Common myeloid progenitor, CD34-positive (primary cell): Measurements from ENCODE around the gene TGM2.

Experiments
- CTCF ChIA-PET: fragments of 350-600 bp; sonication (Branson Sonifier 250); formaldehyde crosslinking; loops from one replicate; lab custom pipeline; 2021; ENCODE audit warnings: antibody characterized with exemption; lab: Charles Lee
- POLR2A ChIA-PET: fragments of 350-600 bp; sonication (Branson Sonifier 250); formaldehyde crosslinking; loops from one replicate; lab custom pipeline; 2021; ENCODE audit warnings: antibody characterized with exemption; lab: Charles Lee
- DNase-seq, 3 donors: peaks; one replicate each; pipeline versions ENCODE4 v3.0.0 to v3.0.0-alpha.2; 2013
- H3K27ac ChIP-seq, 2 experiments: 1 replicate in 1 of 2; 2 replicates in 1 of 2; pipeline ENCODE4 v1.7.0; 2013; ENCODE audit warnings: inconsistent platforms in 2 of 2, low read length in 2 of 2, mild to moderate bottlenecking in 2 of 2, low read depth in 1 of 2, moderate library complexity in 1 of 2; ENCODE audit not compliant: severe bottlenecking in 2 of 2, insufficient read depth in 1 of 2, poor library complexity in 1 of 2
- H3K27me3 ChIP-seq, 5 experiments: replicated peaks in 2 of 5; 1 replicate in 3 of 5; 2 replicates in 2 of 5; pipeline versions ENCODE4 v1.6.1 to v1.7.0; 2013; ENCODE audit warnings: low read length in 4 of 5, mild to moderate bottlenecking in 2 of 5, moderate library complexity in 2 of 5, inconsistent platforms in 1 of 5; ENCODE audit not compliant: insufficient read depth in 5 of 5, control insufficient read depth in 4 of 5
- H3K36me3 ChIP-seq, 4 experiments: 1 replicate in 2 of 4; 2 replicates in 2 of 4; pipeline versions ENCODE4 v1.6.1 to v1.7.0; 2013; ENCODE audit warnings: low read length in 3 of 4, control low read depth in 1 of 4, mild to moderate bottlenecking in 1 of 4; ENCODE audit not compliant: control insufficient read depth in 4 of 4, insufficient read depth in 4 of 4
- H3K4me1 ChIP-seq, 4 experiments: 1 replicate in 3 of 4; 2 replicates in 1 of 4; pipeline versions ENCODE4 v1.6.1 to v1.7.1; 2013; ENCODE audit warnings: low read length in 3 of 4, mild to moderate bottlenecking in 3 of 4, control low read depth in 1 of 4, inconsistent platforms in 1 of 4, moderate library complexity in 1 of 4; ENCODE audit not compliant: control insufficient read depth in 4 of 4, insufficient read depth in 4 of 4; ENCODE audit errors: control extremely low read depth in 1 of 4
- H3K4me3 ChIP-seq, 7 experiments: 1 replicate in 4 of 7; 2 replicates in 3 of 7; pipeline versions ENCODE4 v1.5.1 to v1.7.0; 2013; ENCODE audit warnings: mild to moderate bottlenecking in 7 of 7, low read length in 6 of 7, moderate library complexity in 6 of 7, inconsistent platforms in 2 of 7, low read depth in 2 of 7, control low read depth in 1 of 7; ENCODE audit not compliant: insufficient read depth in 4 of 7, control insufficient read depth in 1 of 7; ENCODE audit errors: extremely low read depth in 1 of 7
- H3K9me3 ChIP-seq, 5 experiments: 1 replicate in 4 of 5; 2 replicates in 1 of 5; pipeline versions ENCODE4 v1.6.1 to v1.7.1; 2013; ENCODE audit warnings: low read length in 4 of 5, mild to moderate bottlenecking in 2 of 5, inconsistent platforms in 1 of 5, low read depth in 1 of 5, moderate library complexity in 1 of 5; ENCODE audit not compliant: control insufficient read depth in 4 of 5, insufficient read depth in 2 of 5; ENCODE audit errors: control extremely low read depth in 1 of 5
- WGBS: methylation state at CpG from one replicate; pipeline ENCODE4 v1.1.5; 2013; ENCODE audit not compliant: insufficient coverage; 5-methylcytosine and 5-hydroxymethylcytosine counted together

The TGM2 gene

DNA sequence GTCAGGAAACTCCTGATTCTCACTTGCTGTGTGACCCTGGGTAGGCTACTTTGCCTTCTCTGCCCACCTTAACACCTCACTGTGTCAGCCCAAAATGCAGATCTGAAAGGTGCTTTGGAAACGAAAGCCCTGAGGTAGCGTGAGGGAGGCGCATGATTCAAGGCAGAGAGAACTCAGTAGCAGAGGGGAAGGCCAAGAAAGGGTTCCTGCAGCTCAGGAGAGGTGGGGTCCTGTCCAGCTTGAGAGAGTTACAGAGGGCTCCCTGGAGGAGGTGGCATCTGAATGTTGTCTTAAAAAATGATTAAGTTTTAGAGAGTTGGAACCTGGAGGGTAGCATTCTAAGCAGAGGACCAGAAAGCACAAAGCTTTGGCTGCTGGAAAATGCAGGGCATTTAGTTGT lies 13.6 kb downstream of the TGM2 start:
- no peaks in the 10 kb centered on the region for H3K36me3 ChIP-seq
- peaks cover 0 to 23% (median 14%) of the 10 kb centered on the region in 4 experiments for H3K4me1 ChIP-seq
- no peaks in the 10 kb centered on the region for H3K27me3 ChIP-seq
- no peaks in the 10 kb centered on the region for H3K9me3 ChIP-seq
- no peak for DNase-seq
- 100% methylated on average over 3 of the region's 3 CpGs for WGBS
- ChIA-PET POLR2A (no interaction called here), CTCF (interaction anchor here (1.0 to 1.9 kb wide), 5 partner anchors 13 to 153 kb away, joined by 3 to 6 read pairs (median 3); partner anchors contain the start of gene BPI)
- no peak overlapping the region for H3K4me3 ChIP-seq
- no peak overlapping the region for H3K27ac ChIP-seq

DNA sequence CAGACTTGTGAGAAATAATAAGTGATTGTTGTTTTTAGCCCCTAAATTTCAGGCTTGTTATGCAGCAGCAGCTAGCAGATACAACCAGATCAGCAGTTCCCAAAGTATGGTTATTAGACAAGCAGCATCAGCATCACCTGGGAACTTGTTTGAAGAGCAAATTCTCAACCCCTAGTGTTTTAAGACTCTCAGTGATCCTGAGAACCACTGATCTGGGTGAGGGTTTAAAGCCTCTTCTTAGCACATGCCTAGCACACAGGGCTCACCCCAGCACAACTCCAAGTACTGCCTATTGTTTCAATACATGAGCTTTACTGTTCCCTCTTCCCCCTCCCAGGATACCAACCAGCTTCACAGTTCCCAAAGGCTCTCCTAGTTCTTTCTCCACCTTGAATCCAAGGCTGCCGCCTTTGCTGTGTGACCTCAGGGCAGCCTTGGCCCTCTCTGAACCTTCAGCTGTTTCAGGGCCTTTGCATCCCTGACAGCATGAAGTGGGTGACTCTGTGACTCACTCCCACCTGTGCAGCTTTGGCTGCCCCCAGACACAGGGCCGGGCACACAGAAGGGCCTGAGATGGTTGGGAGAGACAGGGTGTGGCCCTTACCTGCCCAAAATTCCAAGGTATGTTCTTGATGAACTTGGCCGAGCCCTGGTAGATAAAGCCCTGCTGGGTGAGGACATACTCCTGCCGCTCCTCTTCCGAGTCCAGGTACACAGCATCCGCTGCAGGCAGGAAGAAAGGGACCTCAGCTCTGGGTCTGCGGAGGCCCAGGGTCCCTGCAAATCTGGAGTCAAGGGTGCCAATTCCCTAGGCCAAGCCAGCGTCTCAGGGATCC lies 14.5 kb downstream of the TGM2 start:
- Histone ChIP-seq H3K27me3 (no peaks in the 10 kb centered on the region), H3K4me1 (peaks cover 0 to 23% (median 14%) of the 10 kb centered on the region in 4 experiments), H3K4me3 (no peak overlapping the region), H3K9me3 (no peaks in the 10 kb centered on the region), H3K36me3 (no peaks in the 10 kb centered on the region), H3K27ac (no peak overlapping the region)
- no peak for DNase-seq
- WGBS: 96% methylated on average over 7 of the region's 8 CpGs
- POLR2A ChIA-PET: no interaction called here
- CTCF ChIA-PET: interaction anchor here (1.0 to 1.8 kb wide), 3 partner anchors 36 to 154 kb away, joined by 3 to 5 read pairs (median 3); partner anchors contain the start of gene BPI

- WGBS: 92% methylated on average over 7 of the region's 9 CpGs
- Histone ChIP-seq H3K36me3 (no peaks in the 10 kb centered on the region), H3K27ac (no peak overlapping the region), H3K4me3 (no peak overlapping the region), H3K27me3 (no peaks in the 10 kb centered on the region), H3K4me1 (peaks cover 0 to 35% (median 23%) of the 10 kb centered on the region in 4 experiments), H3K9me3 (no peaks in the 10 kb centered on the region)
- no peak for DNase-seq
- POLR2A ChIA-PET: no interaction called here
- CTCF ChIA-PET: no interaction called here
Observed at GRCh38 chr20:38148328-38149102, 16.6 kb downstream of the TGM2 start.

DNA sequence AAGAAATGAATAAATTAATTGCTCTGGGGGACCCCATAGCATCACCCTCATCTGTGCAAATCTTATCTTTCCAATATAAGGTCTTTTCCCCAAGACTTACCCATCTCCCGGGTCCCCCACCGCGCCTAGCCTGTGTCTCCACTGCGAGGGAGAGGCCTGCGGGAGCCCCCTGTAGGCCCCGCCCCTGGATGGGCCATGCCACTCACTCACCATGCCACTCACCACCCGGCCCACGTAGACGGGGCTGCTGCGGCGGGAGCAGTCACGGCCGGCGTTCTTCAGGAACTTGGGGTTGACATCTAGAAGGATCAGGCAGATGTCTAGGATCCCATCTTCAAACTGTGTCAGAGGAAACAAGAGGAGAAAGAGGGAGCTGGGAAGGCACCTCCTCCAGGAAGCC lies 17.3 kb downstream of the TGM2 start:
- Histone ChIP-seq H3K36me3 (no peaks in the 10 kb centered on the region), H3K27ac (no peak overlapping the region), H3K9me3 (no peaks in the 10 kb centered on the region), H3K4me1 (peaks cover 0 to 36% (median 22%) of the 10 kb centered on the region in 4 experiments), H3K4me3 (no peak overlapping the region), H3K27me3 (no peaks in the 10 kb centered on the region)
- ChIA-PET POLR2A (no interaction called here), CTCF (interaction anchor here (0.7 kb wide), 1 partner anchor 16 kb away, joined by 3 read pairs; no protein-coding TSS in a partner anchor)
- WGBS: 98% methylated on average over 7 of the region's 14 CpGs
- DNase-seq: no peak

GRCh38 chr20:38147163-38147562 lies 17.9 kb downstream of the TGM2 start:
- Histone ChIP-seq H3K4me3 (no peak overlapping the region), H3K27ac (no peak overlapping the region), H3K36me3 (no peaks in the 10 kb centered on the region), H3K9me3 (no peaks in the 10 kb centered on the region), H3K4me1 (peaks cover 0 to 30% (median 16%) of the 10 kb centered on the region in 4 experiments), H3K27me3 (no peaks in the 10 kb centered on the region)
- ChIA-PET CTCF (interaction anchor here (0.7 kb wide), 1 partner anchor 16 kb away, joined by 3 read pairs; no protein-coding TSS in a partner anchor), POLR2A (no interaction called here)
- WGBS: 69% methylated on average over 7 of the region's 9 CpGs
- no peak for DNase-seq

GRCh38 chr20:38146628-38147027 lies 18.4 kb downstream of the TGM2 start:
- POLR2A ChIA-PET: no interaction called here
- no peaks in the 10 kb centered on the region for H3K36me3 ChIP-seq

More at GRCh38 chr20:38146628-38147027, 18.4 kb downstream of the TGM2 start:
- H3K4me3 ChIP-seq: no peak overlapping the region
- no peak for DNase-seq
- no peaks in the 10 kb centered on the region for H3K9me3 ChIP-seq
- CTCF ChIA-PET: no interaction called here
- no peaks in the 10 kb centered on the region for H3K27me3 ChIP-seq
- WGBS: 95% methylated on average over 20 of the region's 20 CpGs
- no peak overlapping the region for H3K27ac ChIP-seq
- peaks cover 0 to 25% (median 11%) of the 10 kb centered on the region in 4 experiments for H3K4me1 ChIP-seq
